Type B pancreatic cell (in vitro differentiated cells): Measurements from ENCODE around the gene CCNB2. TPM values are rescaled to one million over a fixed set of nuclear protein-coding genes. Genes with fewer than 3 reads are reported as not detected.
"Not testable (repeated sequence)": the region's sequence is repeated elsewhere in the genome, so short reads cannot be mapped to it uniquely, and the experiment has no call there.

ENCODE experiments used
- DNase-seq: peaks from one replicate; pipeline ENCODE4 v3.0.0; 2021; ENCODE audit warnings: mixed read lengths; ENCODE audit not compliant: unreplicated experiment; ENCODE audit errors: extremely low spot score
- H3K27ac Mint-ChIP-seq: 2 replicates; pipeline ENCODE4 v1.8.0; 2021; ENCODE audit warnings: mild to moderate bottlenecking, mixed read lengths
- H3K27me3 Mint-ChIP-seq: 2 replicates; pipeline ENCODE4 v1.8.0; 2021; ENCODE audit warnings: mixed read lengths
- H3K36me3 Mint-ChIP-seq: 2 replicates; pipeline ENCODE4 v1.8.0; 2021; ENCODE audit warnings: mixed read lengths
- H3K4me1 Mint-ChIP-seq: one replicate; pipeline ENCODE4 v1.8.0; 2021; ENCODE audit warnings: mixed read lengths; ENCODE audit not compliant: unreplicated experiment
- H3K4me3 Mint-ChIP-seq: 2 replicates; pipeline ENCODE4 v1.8.0; 2021; ENCODE audit warnings: mild to moderate bottlenecking, mixed read lengths
- H3K9me3 Mint-ChIP-seq: 2 replicates; pipeline ENCODE4 v1.8.0; 2021; ENCODE audit warnings: mixed read lengths
- CTCF ChIP-seq: fragments of 200-600 bp; sonication (generic); conservative IDR thresholded peaks from 2 replicates; pipeline ENCODE4 v1.5.0; 2021; ENCODE audit warnings: antibody characterized with exemption, mild to moderate bottlenecking
- total RNA-seq: library from RNA; stranded (reverse); gene quantifications from 2 replicates; pipeline ENCODE4 v1.2.1, GENCODE V29; 2021; ENCODE audit warnings: low replicate concordance

The CCNB2 gene
- total RNA-seq, 1 donor from 2014 or later, result 63.0 TPM

- Mint-ChIP-seq H3K36me3 (peaks cover 36% of the 10 kb centered on the region), H3K4me1 (peaks cover 19% of the 10 kb centered on the region), H3K4me3 (no peak overlapping the region), H3K9me3 (no peaks in the 10 kb centered on the region), H3K27me3 (no peaks in the 10 kb centered on the region), H3K27ac (no peak overlapping the region)
- no peak for TF ChIP-seq CTCF
- DNase-seq, result no peak
Observed at GRCh38 chr15:59159210-59159609, 54.3 kb downstream of the CCNB2 start.

DNA sequence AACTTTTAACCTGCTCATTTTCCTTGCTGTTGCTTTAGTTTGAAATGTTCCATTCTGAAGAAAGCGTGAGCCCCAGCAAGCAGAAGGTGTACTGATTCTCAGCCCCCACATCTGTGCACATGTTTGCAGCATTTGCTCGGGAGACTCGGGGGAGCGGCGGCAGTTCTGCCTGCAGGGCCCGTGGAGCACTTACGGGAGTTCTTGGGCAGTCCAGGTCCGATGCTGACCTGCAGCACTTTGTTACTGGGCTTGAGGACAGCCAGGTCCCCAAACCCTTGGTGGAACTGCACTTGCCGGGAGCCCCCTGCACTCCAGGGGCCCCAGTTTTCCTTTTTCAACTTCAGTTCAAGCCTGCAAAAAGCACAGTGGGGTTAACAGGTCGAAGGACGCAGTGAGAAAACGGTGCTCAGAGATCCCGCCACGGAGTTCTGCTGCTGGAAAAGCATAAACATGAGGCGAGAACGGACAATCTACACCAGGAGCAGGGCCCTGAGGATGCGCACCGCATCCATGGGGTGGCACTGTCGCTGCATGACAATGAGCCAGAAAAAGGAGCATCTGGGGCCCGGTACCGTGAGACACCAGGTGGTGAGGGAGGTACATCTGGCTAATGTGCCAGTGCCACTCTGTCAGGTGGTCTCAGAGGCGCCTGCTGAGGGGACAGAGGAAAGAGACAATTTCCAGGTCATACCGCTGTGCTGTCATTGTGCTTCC, 56.1 kb downstream of the CCNB2 start:
- Mint-ChIP-seq H3K9me3 (no peaks in the 10 kb centered on the region), H3K36me3 (peaks cover 40% of the 10 kb centered on the region), H3K27ac (no peak overlapping the region), H3K27me3 (no peaks in the 10 kb centered on the region), H3K4me1 (peaks cover 21% of the 10 kb centered on the region), H3K4me3 (no peak overlapping the region)
- DNase-seq, result no peak
- TF ChIP-seq CTCF, result peak; percentile 69

GRCh38 chr15:59162080-59162479, 57.1 kb downstream of the CCNB2 start:
- H3K4me1 Mint-ChIP-seq, result peaks cover 28% of the 10 kb centered on the region
- H3K27ac Mint-ChIP-seq, H3K27me3 Mint-ChIP-seq, DNase-seq, H3K4me3 Mint-ChIP-seq, H3K9me3 Mint-ChIP-seq: not testable (repeated sequence)
- peaks cover 41% of the 10 kb centered on the region for H3K36me3 Mint-ChIP-seq

DNA sequence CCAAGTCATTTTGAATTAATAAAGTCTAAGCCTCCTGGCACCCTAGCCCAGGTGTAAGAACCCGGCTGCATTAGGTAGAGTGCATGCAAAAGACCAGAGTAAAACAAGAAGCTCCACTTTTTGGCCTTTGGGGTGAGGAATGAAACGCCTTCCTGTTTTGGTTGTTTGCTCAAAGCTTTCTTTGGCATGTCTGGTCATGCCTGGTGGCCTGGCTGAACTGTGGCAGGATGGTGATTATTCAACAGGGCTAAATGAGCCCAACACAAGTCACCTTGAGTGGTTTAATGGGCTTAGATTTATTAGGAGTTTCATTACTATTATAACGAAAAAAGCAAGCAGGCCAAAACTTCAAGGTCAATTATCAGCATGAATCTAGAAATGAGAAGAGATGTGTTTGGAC, 60.8 kb downstream of the CCNB2 start:
- Mint-ChIP-seq H3K27me3 (no peaks in the 10 kb centered on the region), H3K36me3 (peaks cover 31% of the 10 kb centered on the region), H3K4me3 (no peak overlapping the region), H3K9me3 (no peaks in the 10 kb centered on the region), H3K4me1 (peaks cover 19% of the 10 kb centered on the region), H3K27ac (peak overlapping the region; percentile 32)
- no peak for DNase-seq
- no peak for TF ChIP-seq CTCF

- no peak overlapping the region for H3K4me3 Mint-ChIP-seq
- H3K36me3 Mint-ChIP-seq, result peaks cover 26% of the 10 kb centered on the region
- H3K4me1 Mint-ChIP-seq, result peaks cover 19% of the 10 kb centered on the region
- H3K27me3 Mint-ChIP-seq, result no peaks in the 10 kb centered on the region
- DNase-seq, result no peak
- H3K9me3 Mint-ChIP-seq, result no peaks in the 10 kb centered on the region
- peak overlapping the region; percentile 32 for H3K27ac Mint-ChIP-seq
- TF ChIP-seq CTCF, result no peak
Observed at GRCh38 chr15:59166166-59166565, 61.2 kb downstream of the CCNB2 start.

GRCh38 chr15:59166601-59167265, 61.8 kb downstream of the CCNB2 start:
- Mint-ChIP-seq H3K9me3 (no peaks in the 10 kb centered on the region), H3K36me3 (peaks cover 26% of the 10 kb centered on the region), H3K4me1 (peaks cover 19% of the 10 kb centered on the region), H3K27ac (peak overlapping the region; percentile 32), H3K27me3 (no peaks in the 10 kb centered on the region), H3K4me3 (no peak overlapping the region)
- TF ChIP-seq CTCF, result no peak
- DNase-seq, result no peak
